ENCODE data around the gene ESPL1. TPM values are rescaled to one million over a fixed set of nuclear protein-coding genes. Genes with fewer than 3 reads are reported as not detected.

The ESPL1 gene
- total and polyA plus RNA-seq, 2 of the 8 experiments (the other 6 are each of a cell fraction or from before 2014, with no cell fraction given), result 31.8 to 52.7 TPM

DNA sequence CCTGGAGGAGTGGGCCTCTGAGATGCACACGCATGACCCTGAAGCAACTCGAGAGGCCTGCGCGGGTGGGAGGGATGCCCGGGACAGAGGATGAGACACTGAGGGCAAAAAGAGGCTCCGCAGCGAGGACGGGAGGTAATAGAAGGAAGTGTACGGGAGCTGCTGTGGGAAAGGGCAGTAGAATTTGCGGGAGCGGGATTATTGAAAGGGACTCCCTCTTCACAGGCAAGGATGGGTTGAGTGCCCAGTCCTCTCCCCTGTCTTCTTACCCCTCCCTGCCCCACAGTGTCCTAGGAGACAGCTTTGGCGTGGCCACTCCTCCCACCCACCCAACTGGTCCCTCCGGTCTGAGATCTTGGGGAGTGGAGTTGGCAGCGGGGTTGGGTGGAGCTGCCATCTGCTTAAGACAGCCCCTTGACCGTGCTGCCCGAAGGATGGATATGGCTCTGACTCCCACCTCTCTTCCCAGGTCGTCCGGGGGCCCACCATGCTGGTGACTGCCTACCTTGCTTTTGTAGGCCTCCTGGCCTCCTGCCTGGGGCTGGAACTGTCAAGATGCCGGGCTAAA is 15.7 kb upstream of the ESPL1 start:
- Histone ChIP-seq H4K5ac (ENCODE audit: insufficient read length, low read depth, low read length) (peak overlapping the region; percentile 89), H3K56ac (replicated peaks; ENCODE audit: insufficient read length, low read depth, low read length) (no peak overlapping the region), H3K36me3 (ENCODE audit: control insufficient read depth in 2 of 4, insufficient read depth in 4 of 4, low read length in 3 of 4) (peaks cover 0 to 4% (median 0%) of the 10 kb centered on the region in 4 experiments; a peak in 1 of 8 replicates), H2AK5ac (ENCODE audit: low read depth, low read length) (no peak overlapping the region), H3K4ac (replicated peaks; ENCODE audit: insufficient read length, low read depth, low read length) (no peak overlapping the region), H3K9me3 (ENCODE audit: insufficient read depth in 2 of 2, low read depth in 1 of 2, low read length in 1 of 2) (no peaks in the 10 kb centered on the region), H4K91ac (replicated peaks; ENCODE audit: insufficient read length, low read length) (peak overlapping the region; percentile 88), H3K23me2 (ENCODE audit: low read depth, low read length) (peaks cover 7% of the 10 kb centered on the region; the same call in 1 of the 2 replicates), H3K9ac (replicated peaks in 1 of 4; ENCODE audit: extremely low read depth in 1 of 4, low read depth in 3 of 4, low read length in 3 of 4) (peak overlapping the region; percentile 70 to 79 (median 74)), H2BK20ac (ENCODE audit: low read length) (no peak overlapping the region), H2BK15ac (ENCODE audit: low read length) (no peak overlapping the region), H2BK120ac (replicated peaks; ENCODE audit: low read depth, low read length) (no peak overlapping the region), H4K20me1 (replicated peaks in 1 of 2; ENCODE audit: control insufficient read depth in 1 of 2, insufficient read depth in 2 of 2, low read length in 2 of 2) (no peaks in the 10 kb centered on the region), H3K4me3 (ENCODE audit: extremely low read depth in 1 of 4, insufficient read depth in 2 of 4, low read depth in 3 of 4, low read length in 4 of 4) (peak overlapping the region; percentile 71 to 94 (median 80)), H3K18ac (ENCODE audit: extremely low read depth, low read length) (peak overlapping the region; percentile 78), H3K4me2 (ENCODE audit: insufficient read depth in 1 of 2, low read depth in 2 of 2, low read length in 2 of 2) (peak overlapping the region; percentile 35 to 94), H3K79me2 (ENCODE audit: control insufficient read depth in 1 of 2, insufficient read depth in 2 of 2, low read length in 2 of 2) (peaks cover 0 to 15% of the 10 kb centered on the region in 2 experiments; a peak in 1 of 4 replicates), H3K27me3 (replicated peaks in 1 of 4; ENCODE audit: control insufficient read depth in 3 of 4, extremely low read depth in 1 of 4, insufficient read depth in 3 of 4, low read length in 3 of 4) (no peaks in the 10 kb centered on the region), H3K79me1 (ENCODE audit: low read depth, low read length) (no peaks in the 10 kb centered on the region), H2AFZ (ENCODE audit: low read length) (peak overlapping the region; percentile 55), H3K4me1 (replicated peaks in 1 of 4; ENCODE audit: control insufficient read depth in 3 of 4, insufficient read depth in 4 of 4, low read length in 3 of 4) (peaks cover 0 to 12% (median 3%) of the 10 kb centered on the region in 4 experiments; a peak in 5 of 7 replicates), H2BK5ac (ENCODE audit: low read depth, low read length) (peak overlapping the region; percentile 87; the same call in 1 of the 2 replicates), H2BK12ac (ENCODE audit: low read depth, low read length) (0 out of 2 replicates have a peak overlapping the region, but pooled peaks have one; percentile 14), H4K8ac (ENCODE audit: extremely low read depth, insufficient read depth, low read length) (peak overlapping the region; percentile 95), H3K14ac (ENCODE audit: insufficient read length) (no peak overlapping the region), H3K23ac (ENCODE audit: insufficient read length) (no peak overlapping the region), H3K27ac (ENCODE audit: low read depth, low read length) (peak overlapping the region; percentile 54; the same call in 1 of the 2 replicates)
- ChIA-PET CTCF (ENCODE audit: partially characterized antibody) (interaction anchor here (0.7 to 23.0 kb wide), 8 partner anchors 9 to 56 kb away, joined by 3 to 654 read pairs (median 7); partner anchors contain the start of gene ESPL1), POLR2A (ENCODE audit: partially characterized antibody) (interaction anchor here (0.9 to 4.4 kb wide), 10 partner anchors 9 to 56 kb away, joined by 3 to 41 read pairs (median 4); a partner anchor contains a TSS)
- 29% methylated on average over 14 of the region's 19 CpGs; no CpG with 5 or more reads in 1 of the 2 experiments for WGBS, 2 experiments (ENCODE audit: extremely low coverage in 1 of 2, insufficient coverage in 1 of 2, insufficient read length in 1 of 2, insufficient replicate concordance in 2 of 2, low coverage in 1 of 2, low lambda C conversion rate in 2 of 2, missing lambda C conversion rate in 1 of 2)
- DNase-seq (ENCODE audit: low read depth in 1 of 2, low spot score in 2 of 2), result no peak
- no peak for FAIRE-seq
- no peak for TF ChIP-seq CBX5 (IDR thresholded peaks at IDR 0.05; ENCODE audit: low read depth, low read length)
- TF ChIP-seq RAD21 (IDR thresholded peaks at IDR 0.05 in 1 of 2, conservative IDR thresholded peaks at IDR 0.05 in 1 of 2; ENCODE audit: low read depth in 2 of 2, low read length in 2 of 2), result no peak
- no peak for TF ChIP-seq KDM1A (IDR thresholded peaks at IDR 0.05; ENCODE audit: borderline replicate concordance, low read length)
- peak; percentile 27 for TF ChIP-seq SAP30 (IDR thresholded peaks at IDR 0.05; ENCODE audit: insufficient read depth, insufficient replicate concordance, low read length)
- TF ChIP-seq, protein P1, sequence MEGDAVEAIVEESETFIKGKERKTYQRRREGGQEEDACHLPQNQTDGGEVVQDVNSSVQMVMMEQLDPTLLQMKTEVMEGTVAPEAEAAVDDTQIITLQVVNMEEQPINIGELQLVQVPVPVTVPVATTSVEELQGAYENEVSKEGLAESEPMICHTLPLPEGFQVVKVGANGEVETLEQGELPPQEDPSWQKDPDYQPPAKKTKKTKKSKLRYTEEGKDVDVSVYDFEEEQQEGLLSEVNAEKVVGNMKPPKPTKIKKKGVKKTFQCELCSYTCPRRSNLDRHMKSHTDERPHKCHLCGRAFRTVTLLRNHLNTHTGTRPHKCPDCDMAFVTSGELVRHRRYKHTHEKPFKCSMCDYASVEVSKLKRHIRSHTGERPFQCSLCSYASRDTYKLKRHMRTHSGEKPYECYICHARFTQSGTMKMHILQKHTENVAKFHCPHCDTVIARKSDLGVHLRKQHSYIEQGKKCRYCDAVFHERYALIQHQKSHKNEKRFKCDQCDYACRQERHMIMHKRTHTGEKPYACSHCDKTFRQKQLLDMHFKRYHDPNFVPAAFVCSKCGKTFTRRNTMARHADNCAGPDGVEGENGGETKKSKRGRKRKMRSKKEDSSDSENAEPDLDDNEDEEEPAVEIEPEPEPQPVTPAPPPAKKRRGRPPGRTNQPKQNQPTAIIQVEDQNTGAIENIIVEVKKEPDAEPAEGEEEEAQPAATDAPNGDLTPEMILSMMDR (IDR thresholded peaks at IDR 0.05; ENCODE audit: control extremely low read depth in 1 of 3, insufficient read depth in 1 of 3, low read depth in 1 of 3, low read length in 3 of 3), result peak in 1 of 3 experiments; percentile 3; a peak in 1 of 4 replicates
